A549 treated with AZD2906 at 1 μM for 4 hours (cell line): Measurements from ENCODE around the gene FANCE. TPM values are rescaled to one million over a fixed set of nuclear protein-coding genes. Genes with fewer than 3 reads are reported as not detected.

Experiments used
- total RNA-seq: library from RNA; stranded (reverse); fragments of 200-300 nt; extraction: Qiagen RNA extraction; gene quantifications from 5 replicates; pipeline ENCODE4 v1.2.3, GENCODE V29; 2022

Gene FANCE
- total RNA-seq = 3.4 to 4.2 TPM (median 3.9 TPM) in 5 replicates

GRCh38 chr6:35452183-35453090 lies at the start of gene FANCE:
Gene FANCE, plus strand, starts transcription at chr6:35452338. Its CDS starts 208 bp downstream, at chr6:35452546.

GRCh38 chr6:35468181-35468979 lies 16.2 kb downstream of the FANCE start, which contains the start of gene RPL10A:
Gene RPL10A, plus strand, starts transcription at chr6:35468401. Its CDS starts 34 bp downstream, at chr6:35468435.

GRCh38 chr6:35496841-35497570 lies 44.9 kb downstream of the FANCE start, which contains the start of gene TEAD3:
Gene TEAD3, minus strand, starts transcription at chr6:35497079.

GRCh38 chr6:35512740-35513139 lies 60.6 kb downstream of the FANCE start, which contains the start of gene TULP1:
Gene TULP1, minus strand, starts transcription at chr6:35512896. Its CDS starts 38 bp downstream, at chr6:35512858.

Other genes with a start within 250 kb of the FANCE start
- gene SCUBE3, start 238.4 kb upstream of the FANCE start, total RNA-seq = 0.04 to 0.06 TPM (median 0.05 TPM) in 5 replicates
- gene ZNF76, start 192.6 kb upstream of the FANCE start, total RNA-seq = 7.8 to 10.2 TPM (median 9.7 TPM) in 5 replicates
- 0.03 to 0.08 TPM (median 0.06 TPM) in 4 of 5 replicates, not detected in the other for gene DEF6, start 154.5 kb upstream of the FANCE start, total RNA-seq
- 5.1 to 6.6 TPM (median 6.3 TPM) in 5 replicates for gene PPARD, start 109.8 kb upstream of the FANCE start, total RNA-seq
- 1,414 to 1,553 TPM (median 1,532 TPM) in 5 replicates for gene RPL10A, start 16.1 kb downstream of the FANCE start, total RNA-seq
- 6.8 to 9.2 TPM (median 8.6 TPM) in 5 replicates for gene TEAD3, start 44.7 kb downstream of the FANCE start, total RNA-seq
- gene TULP1, start 60.6 kb downstream of the FANCE start, total RNA-seq = not detected in 5 replicates
- 137 to 191 TPM (median 163 TPM) in 5 replicates for gene FKBP5, start 236.6 kb downstream of the FANCE start, total RNA-seq